ENCODE data around the gene TRNAU1AP.

GRCh38 chr1:28509705-28510272 lies 43.1 kb upstream of the TRNAU1AP start:
- TF ChIP-seq, protein P1, sequence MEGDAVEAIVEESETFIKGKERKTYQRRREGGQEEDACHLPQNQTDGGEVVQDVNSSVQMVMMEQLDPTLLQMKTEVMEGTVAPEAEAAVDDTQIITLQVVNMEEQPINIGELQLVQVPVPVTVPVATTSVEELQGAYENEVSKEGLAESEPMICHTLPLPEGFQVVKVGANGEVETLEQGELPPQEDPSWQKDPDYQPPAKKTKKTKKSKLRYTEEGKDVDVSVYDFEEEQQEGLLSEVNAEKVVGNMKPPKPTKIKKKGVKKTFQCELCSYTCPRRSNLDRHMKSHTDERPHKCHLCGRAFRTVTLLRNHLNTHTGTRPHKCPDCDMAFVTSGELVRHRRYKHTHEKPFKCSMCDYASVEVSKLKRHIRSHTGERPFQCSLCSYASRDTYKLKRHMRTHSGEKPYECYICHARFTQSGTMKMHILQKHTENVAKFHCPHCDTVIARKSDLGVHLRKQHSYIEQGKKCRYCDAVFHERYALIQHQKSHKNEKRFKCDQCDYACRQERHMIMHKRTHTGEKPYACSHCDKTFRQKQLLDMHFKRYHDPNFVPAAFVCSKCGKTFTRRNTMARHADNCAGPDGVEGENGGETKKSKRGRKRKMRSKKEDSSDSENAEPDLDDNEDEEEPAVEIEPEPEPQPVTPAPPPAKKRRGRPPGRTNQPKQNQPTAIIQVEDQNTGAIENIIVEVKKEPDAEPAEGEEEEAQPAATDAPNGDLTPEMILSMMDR (IDR thresholded peaks at IDR 0.05 in 8 of 11, conservative IDR thresholded peaks at IDR 0.05 in 3 of 11) = no peak
- no peak for TF ChIP-seq POLR2A (IDR thresholded peaks at IDR 0.05)
